PC-3 (cell line): ENCODE data around the gene PLOD1.
"Not testable (repeated sequence)": the region's sequence is repeated elsewhere in the genome, so short reads cannot be mapped to it uniquely, and the experiment has no call there.

Experiments used
- EZH2phosphoT487 ChIP-seq: fragments of 300-600 bp; sonication (generic); IDR thresholded peaks from 2 replicates; pipeline ENCODE4 v1.6.1; 2018; ENCODE audit warnings: mild to moderate bottlenecking, antibody characterized with exemption, low read length, borderline replicate concordance
- TF ChIP-seq, protein P1 (sequence below): fragments of 300-600 bp; sonication (generic); conservative IDR thresholded peaks from 2 replicates; pipeline ENCODE4 v1.5.1; 2017; ENCODE audit warnings: antibody characterized with exemption, low read depth, mild to moderate bottlenecking, low read length

DNA sequence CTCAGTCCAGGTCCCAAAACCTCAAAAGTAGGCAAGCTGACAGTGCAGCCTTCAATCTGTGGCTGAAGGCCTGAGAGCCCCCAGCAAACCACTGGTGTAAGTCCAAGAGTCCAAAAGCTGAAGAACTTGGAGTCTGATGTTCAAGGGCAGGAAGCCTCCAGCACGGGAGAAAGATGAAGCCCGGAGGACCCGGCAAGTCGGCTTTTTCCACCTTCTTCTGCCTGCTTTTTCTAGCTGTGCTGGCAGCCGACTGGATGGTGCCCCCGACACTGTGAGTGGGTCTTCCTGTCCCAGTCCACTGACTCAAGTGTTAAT, 23.6 kb upstream of the PLOD1 start:
- not testable (repeated sequence) for TF ChIP-seq EZH2phosphoT487
- TF ChIP-seq, protein P1, sequence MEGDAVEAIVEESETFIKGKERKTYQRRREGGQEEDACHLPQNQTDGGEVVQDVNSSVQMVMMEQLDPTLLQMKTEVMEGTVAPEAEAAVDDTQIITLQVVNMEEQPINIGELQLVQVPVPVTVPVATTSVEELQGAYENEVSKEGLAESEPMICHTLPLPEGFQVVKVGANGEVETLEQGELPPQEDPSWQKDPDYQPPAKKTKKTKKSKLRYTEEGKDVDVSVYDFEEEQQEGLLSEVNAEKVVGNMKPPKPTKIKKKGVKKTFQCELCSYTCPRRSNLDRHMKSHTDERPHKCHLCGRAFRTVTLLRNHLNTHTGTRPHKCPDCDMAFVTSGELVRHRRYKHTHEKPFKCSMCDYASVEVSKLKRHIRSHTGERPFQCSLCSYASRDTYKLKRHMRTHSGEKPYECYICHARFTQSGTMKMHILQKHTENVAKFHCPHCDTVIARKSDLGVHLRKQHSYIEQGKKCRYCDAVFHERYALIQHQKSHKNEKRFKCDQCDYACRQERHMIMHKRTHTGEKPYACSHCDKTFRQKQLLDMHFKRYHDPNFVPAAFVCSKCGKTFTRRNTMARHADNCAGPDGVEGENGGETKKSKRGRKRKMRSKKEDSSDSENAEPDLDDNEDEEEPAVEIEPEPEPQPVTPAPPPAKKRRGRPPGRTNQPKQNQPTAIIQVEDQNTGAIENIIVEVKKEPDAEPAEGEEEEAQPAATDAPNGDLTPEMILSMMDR = not testable (repeated sequence)
